ENCODE results near the gene CMYA5. TPM values are rescaled to one million over a fixed set of nuclear protein-coding genes. Genes with fewer than 3 reads are reported as not detected.
A peak's percentile ranks its signal among the peaks of the same experiment; 100 is the strongest.

CMYA5 gene
- total and polyA plus RNA-seq, 9 of the 15 experiments (the other 6 are each of a cell fraction or from before 2014, with no cell fraction given) = 0.18 to 1.1 (median 0.32) TPM

DNA sequence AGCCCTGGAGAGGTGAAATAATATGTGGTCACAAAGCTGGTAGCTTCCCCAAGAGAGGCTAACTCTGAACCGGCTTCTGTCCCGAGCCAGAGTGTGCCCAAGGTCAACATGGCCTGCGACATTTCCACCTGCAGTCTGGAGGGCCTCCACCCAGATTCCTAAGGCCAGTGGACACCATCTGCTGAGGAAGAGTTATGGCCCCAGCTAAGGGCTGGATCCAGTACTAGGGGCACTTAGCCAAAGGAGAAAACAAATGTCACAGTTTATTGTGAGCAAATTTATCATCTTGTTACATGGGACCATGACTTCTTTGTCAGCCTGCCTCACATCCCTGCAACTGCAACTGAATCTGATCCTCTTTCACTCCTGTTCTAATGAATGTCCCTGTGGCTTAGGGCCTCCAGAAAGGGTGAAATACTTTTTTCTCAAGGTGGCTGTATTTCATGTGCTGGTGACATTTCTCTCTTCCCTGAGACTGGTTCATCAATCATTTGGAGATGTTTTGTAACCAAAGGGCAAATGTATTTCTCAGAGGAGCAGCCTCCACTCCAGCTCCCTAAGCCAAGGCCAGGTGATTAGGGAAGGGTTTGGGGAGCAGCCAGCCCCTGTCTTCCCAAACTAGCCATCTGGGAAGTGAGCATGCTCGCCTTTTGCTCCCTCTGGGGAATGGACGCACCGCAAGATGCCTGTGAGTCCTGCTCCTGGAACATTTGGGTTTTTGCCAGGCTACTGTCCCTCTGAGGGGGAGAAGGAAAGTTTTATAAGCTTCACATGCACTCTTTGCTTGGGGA, 148.3 kb downstream of the CMYA5 start:
- intact Hi-C loops (cut with micrococcal nuclease) = no loop called here
- ChIA-PET CTCF (ENCODE audit: low intra/inter-chr PET ratio) (no interaction called here), POLR2A (interaction anchor here (0.7 kb wide), 1 partner anchor 9 kb away, joined by 4 read pairs; no protein-coding TSS in a partner anchor)
- Histone ChIP-seq H3K27ac (ENCODE audit: extremely low read depth, low read depth, low read length) (no peak overlapping the region), H3K27me3 (ENCODE audit: control insufficient read depth in 2 of 2, insufficient read depth in 2 of 2, low read length in 2 of 2) (peaks cover 8 to 17% of the 10 kb centered on the region in 2 experiments; a peak in 3 of 5 replicates), H3K4me3 (no peak overlapping the region), H3K9me1 (ENCODE audit: control insufficient read depth, insufficient read depth, low read length) (no peaks in the 10 kb centered on the region), H3K9ac (ENCODE audit: insufficient read depth in 1 of 2, low read depth in 2 of 2, low read length in 2 of 2) (no peak overlapping the region), H2AFZ (ENCODE audit: low read depth, low read length) (no peak overlapping the region), H3K9me3 (replicated peaks; ENCODE audit: control insufficient read depth, insufficient read depth, low read depth, low read length) (no peaks in the 10 kb centered on the region), H3K79me2 (ENCODE audit: control insufficient read depth, insufficient read depth, low read length) (no peaks in the 10 kb centered on the region), H3K4me2 (ENCODE audit: insufficient read depth, low read length) (no peak overlapping the region), H4K20me1 (replicated peaks; ENCODE audit: control insufficient read depth, insufficient read depth, low read length) (no peaks in the 10 kb centered on the region), H3K36me3 (ENCODE audit: control insufficient read depth, insufficient read depth, low read length) (no peaks in the 10 kb centered on the region), H3K4me1 (replicated peaks in 1 of 2; ENCODE audit: control insufficient read depth in 2 of 2, insufficient read depth in 2 of 2, low read length in 2 of 2) (peaks cover 3 to 5% of the 10 kb centered on the region in 2 experiments; a peak in 4 of 5 replicates)
- BruUV-seq (replicated peaks) = no TSS peak
- TF ChIP-seq GABPB1 (CRISPR knock-in tag; IDR thresholded peaks at IDR 0.05) (no peak), FOXA1 (IDR thresholded peaks at IDR 0.05; ENCODE audit: borderline replicate concordance) (no peak), HNRNPK (IDR thresholded peaks at IDR 0.05; ENCODE audit: low read depth, low read length, poor library complexity, severe bottlenecking) (no peak), SAP30 (IDR thresholded peaks at IDR 0.05; ENCODE audit: borderline replicate concordance, insufficient read depth, low read depth, low read length, poor library complexity, severe bottlenecking) (no peak), PBX2 (CRISPR knock-in tag; IDR thresholded peaks at IDR 0.05; ENCODE audit: low read depth) (no peak), PBX2 (tag; conservative IDR thresholded peaks at IDR 0.05; ENCODE audit: low read depth) (peak; percentile 79)
- DNase-seq (ENCODE audit: extremely low read depth in 1 of 4, low spot score in 3 of 4) (no peak), FAIRE-seq (no peak), ATAC-seq (no peak)
- in situ Hi-C loops (cut with MboI) = no loop called here
- WGBS (ENCODE audit: insufficient coverage, low coverage, missing lambda C conversion rate) = 30% methylated on average over 6 of the region's 6 CpGs

Measured in K562 (cell line).